Stimulated activated CD8-positive, alpha-beta memory T cell treated with anti-CD3 and anti-CD28 coated beads, Interleukin-4, amount 100 ng/mL, for 4 hours (primary cell): Measurements from ENCODE around the gene CRYAB.
"Not testable (repeated sequence)": the region's sequence is repeated elsewhere in the genome, so short reads cannot be mapped to it uniquely, and the experiment has no call there.

Source experiments
- DNase-seq, 2 donors: peaks; one replicate each; pipeline ENCODE4 v3.0.0-alpha.2; 2020; ENCODE audit warnings: low read depth in 2 of 2, low spot score in 1 of 2

Gene CRYAB

GRCh38 chr11:111933872-111934271 is 22.3 kb upstream of the CRYAB start:
- DNase-seq = no peak

GRCh38 chr11:111933176-111933575 is 21.6 kb upstream of the CRYAB start:
- not testable (repeated sequence) for DNase-seq

GRCh38 chr11:111932611-111932950 is 21.0 kb upstream of the CRYAB start:
- no peak for DNase-seq

GRCh38 chr11:111930472-111930871 is 18.9 kb upstream of the CRYAB start:
- DNase-seq = no peak

- DNase-seq = peak; percentile 84 to 88
Measured at GRCh38 chr11:111926505-111927391, 15.2 kb upstream of the CRYAB start.

GRCh38 chr11:111925953-111926352 is 14.4 kb upstream of the CRYAB start:
- no peak for DNase-seq

- no peak for DNase-seq
Measured at GRCh38 chr11:111923951-111924350, 12.4 kb upstream of the CRYAB start.

- DNase-seq = no peak
Measured at GRCh38 chr11:111923351-111923788, 11.8 kb upstream of the CRYAB start.

GRCh38 chr11:111922803-111923202 is 11.2 kb upstream of the CRYAB start:
- DNase-seq = no peak

- no peak for DNase-seq
Measured at GRCh38 chr11:111921541-111922230, 10.1 kb upstream of the CRYAB start.

GRCh38 chr11:111920908-111921307 is 9.3 kb upstream of the CRYAB start:
- no peak for DNase-seq

- no peak for DNase-seq
Measured at GRCh38 chr11:111918390-111919256, 7.1 kb upstream of the CRYAB start, which contains the start of gene C11orf52. Gene C11orf52, plus strand, starts transcription at chr11:111918913. Its CDS starts 60 bp downstream, at chr11:111918973.

GRCh38 chr11:111917788-111918187 is 6.2 kb upstream of the CRYAB start:
- no peak for DNase-seq

GRCh38 chr11:111917312-111917711 is 5.7 kb upstream of the CRYAB start:
- DNase-seq = no peak

- DNase-seq = no peak
Measured at GRCh38 chr11:111916768-111917167, 5.2 kb upstream of the CRYAB start.

- no peak for DNase-seq
Measured at GRCh38 chr11:111913997-111914396, 2.4 kb upstream of the CRYAB start.

- DNase-seq = no peak
Measured at GRCh38 chr11:111913031-111913861, 1.7 kb upstream of the CRYAB start.

GRCh38 chr11:111912535-111912934 is 965 bp upstream of the CRYAB start, which contains the start of gene HSPB2:
Gene HSPB2, plus strand, starts transcription at chr11:111912734. Its CDS starts 96 bp downstream, at chr11:111912830.
- no peak for DNase-seq

GRCh38 chr11:111910676-111911562 is 651 bp downstream of the CRYAB start:
- no peak for DNase-seq
